Activated CD4-positive, alpha-beta T cell treated with anti-CD3 and anti-CD28 coated beads for 24 hours (primary cell): ENCODE measurements around the gene CALM3.

Experiments
- DNase-seq, 2 donors: peaks; one replicate each; pipeline ENCODE4 v3.0.0-alpha.2; 2020; ENCODE audit warnings: low read depth in 2 of 2

The CALM3 gene

DNA sequence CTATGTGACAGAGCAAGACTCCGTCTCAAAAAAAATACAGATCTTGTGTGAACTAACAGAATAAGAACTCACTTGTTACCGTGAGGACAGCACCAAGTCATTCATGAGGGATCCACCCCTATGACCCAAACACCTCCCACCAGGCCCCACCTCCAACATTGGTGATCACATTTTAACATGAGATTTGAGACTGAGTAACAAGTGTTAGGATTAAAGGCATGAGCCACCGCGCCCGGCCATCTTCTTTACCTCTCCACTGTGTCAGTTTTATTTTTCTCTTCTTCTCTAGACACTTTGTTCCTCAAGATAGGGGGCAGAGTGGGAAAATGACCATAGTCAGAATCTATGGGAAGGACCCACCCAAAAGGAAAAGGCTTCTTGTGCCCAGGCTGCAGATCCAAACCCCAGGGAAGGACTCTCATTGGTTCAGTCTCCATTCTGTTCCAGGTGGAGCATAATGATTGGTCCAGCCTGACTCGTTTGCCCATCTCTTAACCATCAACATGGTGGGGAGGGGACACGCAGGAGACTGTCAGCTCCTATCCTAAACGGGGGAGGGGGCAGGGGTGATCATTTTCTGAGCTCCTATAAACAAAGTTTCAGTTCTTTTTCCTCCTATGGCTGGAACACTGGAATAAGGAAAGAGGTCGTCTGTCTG is 1.3 kb upstream of the CALM3 start:
- DNase-seq, result no peak

DNA sequence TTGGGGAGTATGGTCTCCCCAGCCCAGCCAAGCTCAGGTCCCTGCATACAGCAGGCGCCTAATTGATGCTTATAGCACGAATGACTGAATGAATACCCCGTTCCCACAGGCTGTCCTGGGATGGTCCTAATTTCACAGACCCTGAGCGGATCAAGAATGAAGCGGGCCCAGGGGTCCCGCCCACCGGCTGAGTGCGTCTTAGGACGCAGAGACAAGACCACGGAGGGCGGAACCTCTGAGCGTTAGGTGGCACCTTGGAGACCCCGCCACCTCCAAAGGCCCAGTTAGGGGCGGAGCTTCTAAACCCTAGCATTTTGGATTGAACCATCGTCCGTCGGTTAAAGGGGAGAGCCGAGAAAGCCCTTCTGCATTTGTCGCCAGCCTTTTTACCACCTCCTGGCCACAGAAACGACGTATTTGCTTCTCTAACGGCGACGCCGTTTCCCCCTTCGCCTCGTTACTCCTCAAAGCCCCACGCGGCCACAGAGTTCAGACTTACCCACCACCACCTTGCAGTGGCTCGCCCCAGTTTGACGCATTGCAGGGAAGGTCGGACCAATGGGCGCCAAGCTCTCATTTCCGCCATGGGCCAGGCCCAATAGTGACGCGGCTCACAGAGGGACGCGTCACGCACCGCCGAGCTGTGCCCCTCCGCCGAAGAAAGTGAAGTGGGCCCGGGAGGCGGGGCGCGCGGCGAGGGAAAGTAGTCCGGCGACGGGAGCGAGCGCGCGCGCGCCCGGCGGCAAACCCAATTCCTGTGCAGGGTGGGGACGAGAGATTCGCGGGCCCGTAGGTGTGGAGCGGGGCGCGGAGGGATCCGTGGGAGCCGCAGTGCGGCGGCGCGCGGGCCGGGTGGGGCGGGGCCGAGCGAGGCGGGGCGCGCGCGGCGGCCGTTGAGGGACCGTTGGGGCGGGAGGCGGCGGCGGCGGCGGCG is 479 bp upstream of the CALM3 start:
- peak; percentile 95 to 97 for DNase-seq

DNA sequence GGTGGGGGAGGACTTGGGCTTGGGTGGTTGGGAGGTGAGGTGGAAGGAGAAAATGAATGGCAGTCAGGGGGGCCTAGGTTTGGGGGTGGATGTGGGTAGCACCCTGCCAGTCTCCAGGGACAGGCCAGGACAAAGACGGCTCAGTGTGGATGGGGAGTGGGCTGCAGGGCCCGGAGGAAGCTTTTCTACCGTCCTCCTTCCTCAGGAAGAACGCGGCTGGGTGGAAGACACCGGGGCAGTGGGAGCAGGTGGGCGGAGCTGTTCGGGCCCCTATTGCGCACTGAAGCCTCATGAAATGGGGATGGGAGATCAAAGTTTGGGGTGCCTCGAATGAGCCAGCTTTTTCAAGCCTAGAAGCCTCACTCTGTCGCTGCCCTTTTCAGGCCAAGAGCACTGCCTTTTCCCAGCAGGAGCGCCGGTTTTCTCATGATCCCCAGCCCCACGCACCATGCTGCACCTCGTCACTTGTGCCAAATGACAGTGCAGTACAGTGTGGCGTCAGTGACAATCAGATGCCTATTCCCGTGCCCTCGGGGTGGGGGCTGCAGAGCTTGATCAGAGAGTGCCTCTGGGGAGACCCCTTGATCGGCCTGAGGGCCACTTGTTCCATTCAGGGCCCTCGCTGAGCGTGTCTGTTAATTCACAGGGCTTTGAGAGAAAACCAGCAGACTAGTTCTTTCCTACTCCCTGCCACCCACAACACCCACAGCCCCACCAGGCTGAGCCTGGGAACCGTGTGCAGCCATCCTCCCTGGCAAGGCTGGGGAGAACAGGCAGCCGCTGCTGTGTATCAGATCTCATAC is 1.5 kb downstream of the CALM3 start:
- DNase-seq, result peak; percentile 43 to 50

DNA sequence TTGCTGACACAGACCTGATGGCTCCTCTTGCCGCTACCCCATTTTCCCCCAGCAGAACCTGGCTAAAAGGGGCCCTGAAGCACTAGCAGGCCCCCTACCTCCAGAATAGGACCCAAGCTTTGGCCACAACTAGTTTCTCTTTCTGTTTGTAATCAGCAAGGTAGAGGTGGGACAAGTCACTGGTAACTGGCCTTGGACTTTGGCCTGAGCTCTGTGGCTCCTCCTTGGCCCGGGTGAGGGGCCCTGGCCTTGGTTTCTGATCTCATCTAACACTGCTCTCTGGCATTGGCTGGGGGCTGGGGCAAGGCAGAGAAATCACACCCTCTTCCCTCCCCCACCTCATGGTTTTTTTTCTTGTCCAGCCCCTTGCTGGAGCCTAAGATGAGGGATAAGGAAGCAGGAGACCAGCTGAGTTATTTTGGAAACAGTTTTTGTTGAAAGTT is 2.1 kb downstream of the CALM3 start:
- DNase-seq, result no peak

DNA sequence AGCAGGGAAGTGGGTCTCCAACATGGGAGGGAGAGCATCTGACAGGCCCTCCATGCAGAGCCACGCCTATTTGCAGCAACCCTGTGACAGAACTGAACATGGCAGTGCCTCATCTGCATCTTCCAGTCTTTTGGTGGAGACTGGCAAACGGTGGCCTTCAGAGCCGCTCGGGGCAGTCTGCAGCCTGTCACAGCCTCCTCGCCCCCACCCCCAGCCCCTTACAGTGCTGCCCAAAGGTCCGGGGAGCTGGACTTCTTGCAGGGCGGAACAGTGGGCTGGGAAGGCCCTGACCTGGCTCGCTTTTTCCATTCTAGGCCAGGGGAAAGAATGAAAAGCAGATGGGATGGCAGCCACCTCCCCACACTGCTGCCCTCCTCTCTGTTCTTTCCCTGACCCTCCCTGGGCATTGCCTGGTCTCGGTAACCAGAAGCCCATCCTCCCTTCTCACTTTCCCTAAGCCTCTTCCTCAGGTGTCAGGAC is 2.7 kb downstream of the CALM3 start:
- DNase-seq, result no peak

DNA sequence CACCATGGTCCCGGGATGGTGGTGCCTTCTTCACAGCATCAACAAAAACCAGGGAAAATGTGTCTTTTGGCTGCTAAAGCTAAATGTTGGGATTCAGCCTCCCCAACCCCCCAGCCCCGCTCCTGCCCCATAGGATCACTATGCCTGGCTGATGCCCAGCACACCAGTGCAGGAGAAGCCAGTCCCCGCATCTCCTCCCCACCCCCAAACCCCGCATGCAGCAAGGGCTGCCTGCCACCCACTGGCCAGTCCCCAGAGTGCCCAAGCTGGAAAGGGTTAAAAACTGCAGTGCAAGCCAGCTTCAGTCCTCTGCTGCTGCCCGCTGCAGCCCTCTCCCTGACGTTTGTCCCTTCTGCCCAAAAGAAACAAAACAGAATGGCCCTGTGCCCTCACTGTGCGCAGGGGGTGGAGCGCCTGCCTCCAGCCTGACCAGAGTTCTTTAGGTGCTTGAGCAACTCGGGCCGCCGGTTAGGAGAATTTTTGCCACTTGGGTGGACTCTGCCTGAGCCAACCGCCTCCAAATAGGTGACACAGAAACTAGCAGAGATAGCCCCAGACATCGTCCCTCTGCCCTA is 3.7 kb downstream of the CALM3 start:
- no peak for DNase-seq

DNA sequence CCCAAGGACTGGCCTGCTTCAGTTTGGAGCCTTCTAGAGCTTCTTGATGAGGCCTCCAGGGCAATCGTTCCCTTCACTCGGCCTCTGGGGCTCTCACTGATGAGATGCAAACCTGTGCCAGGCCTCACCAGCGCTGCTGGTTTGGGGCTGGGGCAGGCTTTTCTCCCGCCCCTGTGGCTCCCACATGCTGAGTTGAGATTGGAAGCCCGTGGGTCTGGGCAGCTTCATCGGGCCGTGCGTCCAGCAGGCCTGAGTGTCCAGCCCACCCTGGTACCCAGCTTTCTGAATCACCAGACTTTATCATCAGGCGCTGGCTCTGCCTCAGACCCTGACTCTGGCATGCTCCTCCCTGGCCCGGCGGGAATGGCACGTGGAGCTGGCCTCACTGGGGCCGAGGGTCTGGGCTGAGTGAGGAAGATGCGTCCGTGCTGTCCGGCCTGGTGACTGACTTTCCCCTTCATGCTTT is 4.3 kb downstream of the CALM3 start:
- no peak for DNase-seq

DNA sequence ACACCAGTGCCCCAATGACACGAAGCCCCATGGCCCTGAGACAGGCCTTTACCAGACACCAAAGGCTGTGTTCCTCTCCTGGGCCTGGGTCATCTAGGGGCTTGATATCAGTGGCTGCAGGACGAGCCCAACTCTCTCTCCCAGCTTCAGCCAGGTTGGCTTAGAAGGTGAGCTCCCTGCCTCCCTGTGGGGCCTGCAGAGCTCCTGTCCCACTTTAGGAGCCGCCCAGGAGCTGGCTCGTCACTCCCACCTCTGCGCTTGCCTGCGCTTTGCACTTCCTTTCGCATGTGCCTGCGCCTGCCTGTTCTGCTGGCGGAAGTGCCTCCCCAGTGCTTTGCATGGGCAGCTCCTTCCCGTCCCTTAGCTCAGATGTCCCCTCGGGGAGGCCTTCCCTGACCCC is 4.9 kb downstream of the CALM3 start:
- DNase-seq, result no peak

DNA sequence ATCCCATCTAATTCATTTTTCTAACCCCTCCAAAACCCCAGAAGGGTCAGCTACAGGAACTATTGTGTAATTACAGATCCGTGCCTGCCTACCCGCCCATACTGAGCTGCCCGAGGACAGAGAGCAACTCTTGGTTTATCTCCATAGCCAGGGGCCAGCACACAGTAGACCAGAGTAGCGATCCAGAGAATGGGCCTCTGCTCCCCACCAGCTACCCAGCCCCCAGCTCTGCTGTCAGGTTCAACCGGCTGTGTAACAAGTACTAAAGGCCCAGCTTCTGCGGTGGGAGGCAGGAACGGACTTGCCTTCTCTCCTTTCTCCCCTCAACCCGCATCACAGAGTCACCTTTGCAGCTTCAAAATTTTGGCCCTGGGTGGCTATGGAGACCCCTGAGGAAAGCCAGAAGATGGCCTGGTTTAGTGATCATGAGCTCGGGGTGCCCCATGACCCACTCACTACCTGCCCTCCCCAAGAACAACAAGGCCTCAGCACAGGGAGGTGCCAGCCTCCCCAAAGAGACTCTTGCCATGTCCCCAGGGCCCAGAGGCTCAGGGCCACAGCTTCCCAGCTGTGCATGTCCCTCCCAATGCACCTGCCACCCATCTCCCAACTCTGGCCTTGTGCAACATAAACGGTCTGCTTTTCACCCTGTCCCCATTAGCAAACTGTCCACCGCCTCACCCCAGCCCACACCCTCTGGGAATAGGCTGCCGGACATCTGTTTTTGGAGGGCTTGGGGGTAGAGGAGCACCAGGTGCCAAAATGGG is 5.7 kb downstream of the CALM3 start:
- no peak for DNase-seq

DNA sequence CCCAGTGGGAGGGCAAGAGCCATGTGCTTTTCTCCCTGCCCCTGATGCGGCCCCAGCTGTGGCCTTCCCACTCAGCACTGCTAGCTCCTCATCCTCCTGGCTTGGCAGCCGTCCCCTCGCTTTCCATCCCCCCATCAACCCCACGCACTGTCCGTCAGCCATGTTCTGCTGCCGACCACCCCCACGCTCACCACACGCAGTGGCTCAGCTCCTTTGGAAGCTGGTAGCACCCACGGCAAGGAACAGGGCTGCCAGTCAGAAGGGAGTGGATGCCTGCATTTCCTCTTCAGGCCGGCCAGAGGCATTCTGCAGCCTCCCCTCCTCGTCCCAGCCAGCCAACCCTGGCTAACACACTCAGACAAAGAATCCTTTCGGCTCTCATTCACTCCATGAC is 6.3 kb downstream of the CALM3 start:
- no peak for DNase-seq

DNA sequence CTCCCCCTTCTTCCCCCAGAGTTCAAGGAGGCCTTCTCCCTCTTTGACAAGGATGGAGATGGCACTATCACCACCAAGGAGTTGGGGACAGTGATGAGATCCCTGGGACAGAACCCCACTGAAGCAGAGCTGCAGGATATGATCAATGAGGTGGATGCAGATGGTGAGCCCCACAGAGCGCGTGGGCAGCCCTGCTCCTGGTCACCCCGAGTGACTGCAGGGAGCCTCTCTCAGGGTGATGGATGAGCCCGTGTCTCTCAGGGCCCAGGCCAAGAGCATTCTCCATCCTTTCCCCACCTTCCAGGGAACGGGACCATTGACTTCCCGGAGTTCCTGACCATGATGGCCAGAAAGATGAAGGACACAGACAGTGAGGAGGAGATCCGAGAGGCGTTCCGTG is 7.0 kb downstream of the CALM3 start:
- no peak for DNase-seq

DNA sequence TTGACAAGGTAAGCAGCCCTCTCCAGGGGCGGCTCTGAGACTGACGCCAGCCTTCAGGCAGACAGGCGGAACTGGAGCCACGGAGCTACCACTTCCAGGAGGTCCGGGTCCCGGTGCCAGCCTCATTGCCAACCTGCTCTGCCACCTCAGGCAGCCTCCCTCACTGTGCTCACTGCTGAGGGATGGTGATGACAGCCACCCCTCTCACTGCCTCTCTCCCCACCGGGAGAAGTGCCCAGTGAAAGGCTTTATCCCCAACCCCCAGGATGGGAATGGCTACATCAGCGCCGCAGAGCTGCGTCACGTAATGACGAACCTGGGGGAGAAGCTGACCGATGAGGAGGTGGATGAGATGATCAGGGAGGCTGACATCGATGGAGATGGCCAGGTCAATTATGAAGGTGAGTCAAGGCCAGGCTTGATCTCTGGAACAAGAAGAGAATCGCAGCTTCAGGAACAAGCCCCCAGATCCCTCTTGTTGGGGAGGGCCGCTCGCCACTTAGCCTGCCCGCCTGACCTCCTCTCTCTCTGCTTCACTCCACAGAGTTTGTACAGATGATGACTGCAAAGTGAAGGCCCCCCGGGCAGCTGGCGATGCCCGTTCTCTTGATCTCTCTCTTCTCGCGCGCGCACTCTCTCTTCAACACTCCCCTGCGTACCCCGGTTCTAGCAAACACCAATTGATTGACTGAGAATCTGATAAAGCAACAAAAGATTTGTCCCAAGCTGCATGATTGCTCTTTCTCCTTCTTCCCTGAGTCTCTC is 7.6 kb downstream of the CALM3 start:
- no peak for DNase-seq

DNA sequence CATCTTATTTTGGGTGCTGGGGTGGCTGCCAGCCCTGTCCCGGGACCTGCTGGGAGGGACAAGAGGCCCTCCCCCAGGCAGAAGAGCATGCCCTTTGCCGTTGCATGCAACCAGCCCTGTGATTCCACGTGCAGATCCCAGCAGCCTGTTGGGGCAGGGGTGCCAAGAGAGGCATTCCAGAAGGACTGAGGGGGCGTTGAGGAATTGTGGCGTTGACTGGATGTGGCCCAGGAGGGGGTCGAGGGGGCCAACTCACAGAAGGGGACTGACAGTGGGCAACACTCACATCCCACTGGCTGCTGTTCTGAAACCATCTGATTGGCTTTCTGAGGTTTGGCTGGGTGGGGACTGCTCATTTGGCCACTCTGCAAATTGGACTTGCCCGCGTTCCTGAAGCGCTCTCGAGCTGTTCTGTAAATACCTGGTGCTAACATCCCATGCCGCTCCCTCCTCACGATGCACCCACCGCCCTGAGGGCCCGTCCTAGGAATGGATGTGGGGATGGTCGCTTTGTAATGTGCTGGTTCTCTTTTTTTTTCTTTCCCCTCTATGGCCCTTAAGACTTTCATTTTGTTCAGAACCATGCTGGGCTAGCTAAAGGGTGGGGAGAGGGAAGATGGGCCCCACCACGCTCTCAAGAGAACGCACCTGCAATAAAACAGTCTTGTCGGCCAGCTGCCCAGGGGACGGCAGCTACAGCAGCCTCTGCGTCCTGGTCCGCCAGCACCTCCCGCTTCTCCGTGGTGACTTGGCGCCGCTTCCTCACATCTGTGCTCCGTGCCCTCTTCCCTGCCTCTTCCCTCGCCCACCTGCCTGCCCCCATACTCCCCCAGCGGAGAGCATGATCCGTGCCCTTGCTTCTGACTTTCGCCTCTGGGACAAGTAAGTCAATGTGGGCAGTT is 8.6 kb downstream of the CALM3 start:
- DNase-seq, result no peak

DNA sequence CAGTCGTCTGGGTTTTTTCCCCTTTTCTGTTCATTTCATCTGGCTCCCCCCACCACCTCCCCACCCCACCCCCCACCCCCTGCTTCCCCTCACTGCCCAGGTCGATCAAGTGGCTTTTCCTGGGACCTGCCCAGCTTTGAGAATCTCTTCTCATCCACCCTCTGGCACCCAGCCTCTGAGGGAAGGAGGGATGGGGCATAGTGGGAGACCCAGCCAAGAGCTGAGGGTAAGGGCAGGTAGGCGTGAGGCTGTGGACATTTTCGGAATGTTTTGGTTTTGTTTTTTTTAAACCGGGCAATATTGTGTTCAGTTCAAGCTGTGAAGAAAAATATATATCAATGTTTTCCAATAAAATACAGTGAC is 9.3 kb downstream of the CALM3 start:
- no peak for DNase-seq

DNA sequence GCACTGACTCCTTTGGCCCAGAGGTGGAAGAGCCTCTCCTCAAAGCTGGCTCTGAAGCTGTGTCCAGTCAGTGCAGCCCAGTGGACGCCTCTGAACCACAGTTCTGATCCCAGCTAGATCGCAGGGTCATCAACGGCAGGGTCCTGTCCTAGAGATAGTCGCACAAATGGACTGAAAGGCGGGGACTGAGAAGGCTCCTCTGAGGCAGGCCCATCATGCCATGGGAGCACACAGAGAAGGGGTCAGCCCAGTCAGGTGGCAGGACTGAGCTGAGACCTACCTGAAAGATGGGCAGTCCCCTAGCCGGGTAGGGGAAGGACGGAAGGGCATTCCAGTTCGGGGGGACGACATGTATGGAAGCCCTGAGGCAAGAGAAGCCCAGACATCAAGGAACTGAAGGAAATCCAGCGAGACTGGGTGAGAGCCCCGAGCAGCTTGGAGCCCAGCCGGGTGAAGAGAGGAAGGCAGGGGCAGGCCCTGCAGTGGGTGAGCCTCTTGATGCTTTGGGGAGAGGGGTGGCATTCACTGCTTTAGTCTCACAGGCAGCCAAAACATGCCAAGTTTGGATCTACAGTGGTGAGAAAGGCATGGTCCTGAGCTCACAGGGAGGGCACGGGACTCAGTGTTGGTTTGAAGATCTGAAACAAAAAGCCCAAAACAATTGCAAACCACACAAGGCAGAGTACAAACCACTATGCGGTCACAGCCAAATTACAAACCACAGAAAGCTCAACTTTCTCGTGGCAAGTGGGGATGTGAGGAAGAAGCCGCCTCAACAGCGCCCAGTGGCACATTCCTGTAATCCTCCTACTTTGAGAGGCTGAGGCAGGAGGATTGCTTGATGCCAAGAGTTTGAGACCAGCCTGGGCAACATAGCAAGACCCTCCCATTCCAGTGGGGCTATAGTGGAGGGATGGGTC is 10.0 kb downstream of the CALM3 start:
- DNase-seq, result no peak

DNA sequence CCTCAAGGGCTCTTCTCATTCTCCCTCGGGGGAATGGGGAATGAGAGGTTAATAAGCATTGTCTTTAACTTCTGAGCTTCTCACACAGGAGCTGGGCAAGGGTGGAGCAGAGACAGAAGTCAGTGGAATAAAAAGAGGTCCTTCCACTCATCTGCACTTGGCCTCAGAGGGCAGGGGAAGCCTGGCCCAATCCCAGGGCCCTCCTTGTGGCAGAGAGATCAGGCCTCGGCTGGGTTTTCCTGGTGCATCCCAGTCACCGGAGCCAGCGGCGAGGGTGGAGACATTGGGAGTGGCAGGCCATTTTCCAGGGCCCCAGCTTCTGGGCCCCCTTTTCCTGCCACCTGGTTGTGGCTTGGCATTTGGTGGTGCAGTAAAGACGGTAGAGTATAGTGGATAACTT is 10.6 kb downstream of the CALM3 start:
- DNase-seq, result no peak

DNA sequence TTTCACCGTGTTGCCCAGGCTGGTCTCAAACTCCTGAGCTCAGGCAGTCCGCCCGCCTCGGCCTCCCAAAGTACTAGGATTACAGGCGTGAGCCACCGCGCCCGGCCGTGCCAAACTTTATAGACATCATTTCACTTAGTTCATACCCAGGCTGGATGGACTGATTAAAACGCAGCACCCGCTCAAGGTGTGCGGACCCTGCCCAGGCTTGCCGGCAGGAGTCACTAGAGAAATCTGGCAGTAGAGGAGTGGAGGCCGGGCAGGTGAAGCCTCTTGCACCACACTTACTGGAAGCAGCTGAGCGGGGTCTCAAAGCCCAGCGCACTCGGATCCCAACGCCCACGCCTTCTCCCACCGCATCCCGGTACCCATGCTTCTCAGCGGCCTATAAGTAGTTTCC is 12.4 kb downstream of the CALM3 start:
- DNase-seq, result no peak

DNA sequence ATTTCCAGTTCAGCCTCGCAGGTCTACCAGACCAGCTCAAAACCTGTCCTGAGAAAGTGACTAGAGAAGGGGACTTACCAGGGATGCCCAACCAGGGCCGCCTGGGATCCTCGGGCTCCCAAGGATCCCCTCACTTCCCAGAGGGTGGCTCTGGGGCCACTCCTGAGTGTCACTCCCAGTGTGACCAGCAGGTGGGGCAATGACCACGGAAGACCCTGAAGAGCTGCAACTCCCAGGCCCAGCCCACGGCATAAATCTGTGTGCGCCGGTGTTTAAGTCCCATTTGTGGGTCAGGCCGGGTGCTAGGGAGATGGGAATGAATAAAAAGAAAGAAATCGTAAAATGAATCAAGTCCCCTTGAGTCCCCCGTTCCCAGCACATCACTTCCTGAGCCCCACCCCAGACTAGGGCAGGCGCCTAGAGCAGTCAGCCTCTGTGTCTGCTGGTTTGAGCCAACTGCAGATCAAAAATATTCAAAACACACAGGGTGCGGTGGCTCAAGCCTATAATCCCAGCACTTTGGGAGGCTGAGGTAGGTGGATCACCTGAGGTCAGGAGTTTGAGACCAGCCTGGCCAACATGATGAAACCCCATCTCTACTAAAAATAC is 13.1 kb downstream of the CALM3 start:
- peak; percentile 82 to 85 for DNase-seq
